NCI-H510A treated with DMSO at 0.1 percent for 48 hours (cell line): ENCODE data around the gene TBL1X.

Experiments
- DNase-seq: peaks from one replicate; lab custom pipeline; 2025; lab: John Stamatoyannopoulos, UW

TBL1X gene

DNA sequence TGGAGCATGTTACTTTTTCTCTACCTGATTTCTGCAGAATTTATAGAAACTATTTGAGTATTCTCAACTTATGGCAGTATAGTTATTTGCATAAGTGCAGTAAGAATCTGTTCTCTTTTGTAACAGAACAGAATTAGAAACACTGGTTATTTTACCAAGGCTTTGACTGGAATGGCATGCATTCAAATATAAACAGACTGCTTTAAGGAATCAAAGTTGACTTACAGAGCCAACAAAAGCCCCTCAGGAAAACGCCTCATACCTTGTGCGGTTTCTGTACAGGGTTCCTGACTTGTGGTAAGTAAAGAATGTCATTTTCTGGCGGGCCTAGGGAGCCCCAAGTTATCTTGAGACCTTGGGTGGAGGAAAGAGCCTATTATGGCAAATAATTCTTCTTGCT, 203.7 kb downstream of the TBL1X start:
- DNase-seq, result no peak

- DNase-seq, result no peak
These were observed 205.4 kb downstream of the TBL1X start for GRCh38 chrX:9670136-9670814.

- DNase-seq, result no peak
These were observed 207.1 kb downstream of the TBL1X start for GRCh38 chrX:9671998-9672397.

GRCh38 chrX:9676306-9676705, 211.4 kb downstream of the TBL1X start:
- DNase-seq, result no peak

- DNase-seq, result no peak
These were observed 211.9 kb downstream of the TBL1X start for GRCh38 chrX:9676738-9677097.

DNA sequence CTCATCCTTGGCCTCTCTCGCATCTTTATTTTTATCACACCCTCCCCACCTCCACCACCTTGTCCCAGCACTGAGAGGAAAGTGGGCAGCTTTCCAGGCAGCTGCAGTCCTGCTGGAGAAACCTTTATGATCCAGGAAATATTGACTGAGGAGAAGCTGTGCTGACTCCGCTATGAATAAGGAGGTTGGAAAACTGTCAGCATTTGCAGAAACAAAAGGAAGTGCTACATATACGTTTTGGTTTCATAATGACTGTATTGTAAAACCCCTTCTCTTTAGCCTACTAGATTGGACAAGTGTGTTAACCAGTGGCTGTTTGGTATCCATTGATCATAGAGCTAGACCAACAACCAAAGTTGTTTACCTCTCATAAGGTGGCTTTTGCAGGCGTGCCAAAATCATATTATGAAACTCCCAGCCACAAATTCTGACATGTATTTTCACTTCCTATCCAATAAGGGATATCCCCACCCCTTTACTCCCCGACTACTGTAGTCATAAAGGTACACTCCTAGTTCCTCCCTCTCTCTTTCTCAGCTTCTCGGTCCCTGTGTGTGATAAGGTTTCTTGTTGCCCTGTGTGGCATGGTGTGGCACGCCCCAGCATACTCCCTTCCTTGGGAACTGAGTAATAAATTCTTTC, 212.4 kb downstream of the TBL1X start:
- no peak for DNase-seq

- no peak for DNase-seq
These were observed 213.5 kb downstream of the TBL1X start for GRCh38 chrX:9678215-9678965.

DNA sequence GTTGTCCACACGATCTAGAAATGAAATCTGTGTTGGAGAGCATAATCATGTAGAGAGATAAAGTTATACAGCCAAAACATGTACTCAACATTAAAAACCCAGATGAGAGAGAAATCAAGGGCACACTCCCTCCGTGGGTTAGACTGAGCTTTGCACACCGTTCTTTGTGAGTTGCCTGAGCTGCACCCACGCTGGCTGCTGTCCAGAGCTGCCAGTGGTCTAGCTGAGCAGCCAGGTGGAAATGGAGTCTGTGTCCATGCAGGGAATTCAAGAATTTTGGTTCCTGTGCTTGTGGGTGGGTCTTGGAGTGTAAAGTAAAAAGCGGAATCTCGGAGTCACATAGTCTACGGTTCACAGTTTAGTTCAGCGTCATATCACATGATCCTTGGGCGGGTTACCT, 216.2 kb downstream of the TBL1X start:
- DNase-seq, result no peak

DNA sequence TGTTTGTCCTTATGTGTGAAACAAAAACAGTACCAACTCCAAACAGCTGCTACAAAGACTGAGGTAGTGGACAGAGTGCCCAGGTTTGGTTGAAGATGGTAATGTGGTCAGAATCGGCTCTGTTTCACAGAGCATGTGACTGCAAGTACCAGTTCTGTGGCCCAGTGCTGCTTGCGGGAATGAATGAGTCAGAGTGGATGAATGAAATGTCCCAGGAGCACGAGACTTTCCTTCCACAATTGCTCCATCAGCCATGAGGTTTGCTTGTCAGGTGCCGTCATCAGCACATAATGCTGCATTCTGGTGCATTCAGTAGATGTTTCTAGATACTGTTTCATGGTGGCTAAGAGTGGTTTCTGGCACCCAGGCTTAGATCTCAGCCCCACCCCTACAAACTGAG, 216.6 kb downstream of the TBL1X start:
- DNase-seq, result no peak

- DNase-seq, result no peak
These were observed 217.6 kb downstream of the TBL1X start for GRCh38 chrX:9682456-9682855.

DNA sequence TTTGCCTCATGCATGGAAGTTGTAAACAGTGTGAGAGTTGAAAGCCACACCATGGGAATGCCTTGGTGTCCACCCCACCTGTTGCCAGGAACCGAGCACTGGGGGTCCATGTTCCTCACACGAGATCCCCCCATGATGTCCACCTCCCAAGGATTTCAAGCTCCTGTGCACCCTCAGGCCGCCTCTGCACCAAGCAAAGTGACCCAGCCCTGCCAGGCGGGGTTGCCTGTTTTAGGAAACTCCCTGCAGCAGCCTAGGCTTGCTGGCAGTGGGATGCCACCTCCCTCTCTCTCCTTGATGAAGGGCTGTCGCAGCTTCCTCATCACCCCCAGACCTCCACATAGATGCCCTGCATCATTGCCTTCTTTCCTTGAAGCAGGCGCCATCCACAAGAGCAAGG, 218.0 kb downstream of the TBL1X start:
- DNase-seq, result no peak

DNA sequence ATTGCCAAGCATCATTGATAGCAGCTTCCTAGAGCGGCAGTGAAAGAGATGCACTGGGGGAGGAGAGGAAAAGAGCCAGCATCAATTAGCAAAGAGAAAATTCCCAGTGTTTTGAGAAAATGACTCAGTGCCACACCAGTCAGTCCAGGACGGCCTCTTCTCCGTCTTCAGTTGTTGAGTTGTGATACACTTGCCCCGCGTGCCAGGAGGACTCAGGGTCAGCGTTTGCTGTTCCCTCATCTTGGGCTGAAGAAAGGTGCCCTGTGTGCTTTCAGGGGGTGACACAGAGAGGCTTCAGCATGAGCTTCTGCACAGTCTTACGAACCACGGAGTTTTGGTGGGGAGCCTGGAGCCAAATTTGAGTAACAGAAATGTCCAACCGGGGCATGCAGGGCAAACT, 218.5 kb downstream of the TBL1X start:
- DNase-seq, result no peak

DNA sequence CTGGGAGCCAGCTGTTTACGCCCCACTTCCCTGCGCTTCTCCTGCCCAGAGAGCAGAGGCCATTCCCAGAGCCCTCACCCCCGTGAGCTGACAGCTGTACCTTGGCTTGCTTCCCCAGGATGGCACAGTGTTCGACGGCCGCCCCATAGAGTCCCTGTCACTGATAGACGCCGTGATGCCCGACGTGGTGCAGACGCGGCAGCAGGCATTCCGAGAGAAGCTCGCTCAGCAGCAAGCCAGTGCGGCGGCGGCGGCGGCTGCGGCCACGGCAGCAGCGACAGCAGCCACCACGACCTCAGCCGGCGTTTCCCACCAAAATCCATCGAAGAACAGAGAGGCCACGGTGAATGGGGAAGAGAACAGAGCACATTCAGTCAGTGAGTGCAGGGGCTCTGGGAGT, 223.0 kb downstream of the TBL1X start:
- no peak for DNase-seq

DNA sequence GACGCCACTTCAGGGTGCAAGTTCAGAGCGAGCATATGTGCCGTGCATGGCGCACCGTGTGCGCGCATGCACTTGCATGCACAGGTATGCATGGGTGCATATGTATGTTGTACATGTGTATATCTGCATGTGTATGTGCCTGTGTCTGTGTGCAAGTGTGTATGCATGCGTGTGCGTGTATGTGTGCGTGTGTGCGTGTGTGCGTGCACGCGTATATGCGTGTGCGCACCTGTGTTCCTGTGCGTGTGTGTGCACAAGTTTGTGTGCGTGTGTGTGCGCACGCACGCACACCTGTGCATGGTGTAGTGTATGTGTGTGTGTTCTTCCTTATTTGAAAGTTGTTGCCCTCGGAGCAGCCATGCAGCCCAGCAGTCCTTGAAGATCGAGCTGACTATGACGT, 224.0 kb downstream of the TBL1X start:
- DNase-seq, result no peak

- no peak for DNase-seq
These were observed 225.2 kb downstream of the TBL1X start for GRCh38 chrX:9690046-9690445.

DNA sequence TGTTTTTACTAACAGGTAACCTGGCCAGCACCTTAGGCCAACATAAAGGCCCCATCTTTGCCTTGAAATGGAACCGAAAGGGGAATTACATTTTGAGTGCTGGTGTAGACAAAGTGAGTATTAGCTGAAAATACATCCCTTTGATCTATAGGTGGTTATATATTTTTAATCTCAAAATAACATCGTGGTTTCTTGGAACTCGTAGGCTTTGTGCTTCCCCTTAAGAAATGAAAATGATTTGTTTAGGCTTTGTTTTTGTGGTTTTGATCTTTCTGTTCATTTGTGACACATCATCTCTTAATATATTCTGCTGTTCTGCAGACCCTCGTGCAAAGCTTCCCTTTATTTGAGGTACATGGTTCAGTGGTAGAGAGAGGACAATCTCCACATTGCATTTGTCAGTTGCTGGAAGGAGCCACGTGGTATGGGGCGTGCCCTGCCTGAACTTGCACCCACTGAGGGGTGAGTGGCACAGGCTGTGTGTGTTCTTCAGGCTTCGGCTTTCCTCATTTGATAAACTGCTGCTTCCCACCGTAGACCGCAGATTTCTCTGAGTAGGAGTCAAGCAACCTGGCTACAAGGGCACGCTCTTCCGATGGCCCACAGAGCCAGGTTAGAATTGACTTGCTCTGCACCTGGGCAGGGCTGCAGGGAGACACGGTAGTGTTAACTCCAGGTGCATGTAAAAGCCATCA, 228.6 kb downstream of the TBL1X start:
- no peak for DNase-seq

- no peak for DNase-seq
These were observed 233.7 kb downstream of the TBL1X start for GRCh38 chrX:9698576-9698975.

DNA sequence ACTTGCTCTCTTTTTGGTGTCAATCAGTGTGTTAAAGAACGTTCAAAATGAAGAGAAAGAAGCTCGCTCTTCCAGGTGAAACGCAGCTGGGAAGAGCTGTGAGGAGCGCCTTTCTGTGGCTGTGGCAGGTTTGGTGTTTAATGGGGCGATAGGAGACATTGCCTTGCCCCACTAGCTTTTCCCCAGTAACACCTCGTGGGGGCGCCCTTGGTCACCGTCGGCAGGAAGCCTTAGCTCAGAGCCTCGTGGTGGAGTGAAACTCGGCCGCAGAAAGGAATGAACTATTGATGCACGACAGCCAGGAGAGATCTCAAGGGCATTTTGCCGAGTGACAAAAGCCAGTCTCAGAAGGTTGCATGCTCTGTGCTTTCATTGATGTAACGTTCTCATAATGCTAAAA, 235.7 kb downstream of the TBL1X start:
- no peak for DNase-seq

- no peak for DNase-seq
These were observed 236.9 kb downstream of the TBL1X start for GRCh38 chrX:9701790-9702189.

GRCh38 chrX:9703406-9703805, 238.5 kb downstream of the TBL1X start:
- DNase-seq, result no peak

GRCh38 chrX:9704876-9705465, 240.1 kb downstream of the TBL1X start:
- no peak for DNase-seq

- no peak for DNase-seq
These were observed 241.6 kb downstream of the TBL1X start for GRCh38 chrX:9706421-9706820.
